Measurements from ENCODE around the gene NAA80.

Gene NAA80, protein sequence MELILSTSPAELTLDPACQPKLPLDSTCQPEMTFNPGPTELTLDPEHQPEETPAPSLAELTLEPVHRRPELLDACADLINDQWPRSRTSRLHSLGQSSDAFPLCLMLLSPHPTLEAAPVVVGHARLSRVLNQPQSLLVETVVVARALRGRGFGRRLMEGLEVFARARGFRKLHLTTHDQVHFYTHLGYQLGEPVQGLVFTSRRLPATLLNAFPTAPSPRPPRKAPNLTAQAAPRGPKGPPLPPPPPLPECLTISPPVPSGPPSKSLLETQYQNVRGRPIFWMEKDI

DNA sequence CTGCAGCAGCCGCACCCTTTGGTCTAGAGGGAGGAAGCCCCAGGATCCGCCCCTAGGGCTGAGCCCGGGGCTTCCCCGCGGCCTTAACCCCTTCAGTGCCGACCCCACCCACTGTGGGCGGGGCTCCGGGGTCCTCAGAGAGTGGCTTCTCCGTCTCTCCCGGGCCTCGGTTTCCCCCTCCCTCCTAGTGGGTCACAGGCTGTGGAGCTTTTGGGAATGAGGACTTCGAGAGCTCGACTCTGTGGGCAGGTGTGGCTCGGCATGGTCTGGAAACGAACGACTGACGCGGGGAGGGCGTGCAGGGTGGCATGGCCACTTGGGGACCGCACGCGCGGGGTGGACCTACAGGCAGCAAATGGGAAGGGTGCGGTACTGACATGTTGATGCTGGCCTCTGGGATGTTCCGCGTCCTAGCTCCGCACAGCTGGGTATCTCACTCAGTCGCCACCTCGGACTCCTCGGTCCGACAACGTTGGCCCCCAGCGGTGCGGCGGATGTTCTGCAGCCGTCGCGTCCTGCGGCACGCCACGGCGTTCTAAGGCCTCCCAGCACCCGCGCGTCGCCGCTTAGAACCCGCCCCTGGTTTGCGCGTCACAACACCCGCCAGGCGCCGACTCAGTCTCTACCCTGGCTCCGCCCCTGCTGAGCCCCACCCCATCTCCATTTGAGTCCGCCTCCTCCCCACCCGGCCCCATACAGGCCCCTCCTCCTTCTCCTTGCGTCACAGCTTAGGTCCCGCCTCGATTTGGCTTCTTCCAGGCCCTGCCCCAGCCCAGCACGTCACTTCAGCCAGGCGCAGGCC, at the start of gene NAA80, which contains the start of gene HYAL3:
Gene NAA80, minus strand, starts transcription at position 570 of the 802 bp plus-strand sequence. CDS start 1,942 bp downstream, outside the sequence.
Gene HYAL3, minus strand, starts transcription at position 570 of the 802 bp plus-strand sequence. CDS start 3,803 bp downstream, outside the sequence.
- peak; percentile 97 to 98 for DNase-seq (ENCODE audit: low read depth in 1 of 2, low spot score in 1 of 2)

DNA sequence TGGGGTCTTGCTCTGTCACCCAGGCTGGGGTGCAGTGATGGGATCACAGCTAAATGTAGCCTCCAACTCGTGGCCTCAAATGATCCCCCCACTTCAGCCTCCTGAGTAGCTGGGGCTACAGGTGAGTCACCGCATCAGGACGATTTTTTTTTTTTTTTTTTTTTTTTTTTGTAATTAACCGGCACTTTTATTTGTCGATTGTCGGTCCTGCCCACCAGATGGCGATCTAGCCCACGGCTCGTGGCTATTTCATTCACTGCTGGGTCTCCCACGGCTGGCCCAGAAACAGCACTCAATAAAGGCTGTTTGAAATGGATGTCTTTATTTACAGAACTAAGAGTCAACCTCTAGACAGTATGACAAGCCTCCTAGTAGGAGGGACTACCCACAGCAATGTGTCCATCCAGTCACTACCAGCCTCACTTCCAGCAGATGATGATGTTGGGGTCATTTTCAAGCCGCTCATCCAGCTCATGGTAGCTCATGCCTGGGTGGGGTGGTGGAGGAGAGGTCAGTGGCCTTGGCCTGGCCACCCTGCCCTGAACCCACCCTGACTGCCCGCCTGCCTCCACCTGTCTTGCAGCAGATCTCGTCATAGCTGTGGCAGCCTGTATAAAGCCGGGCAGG, 48.1 kb upstream of the NAA80 start:
- peak; percentile 60 to 67 for DNase-seq (ENCODE audit: low read depth in 1 of 2, low spot score in 1 of 2)

DNA sequence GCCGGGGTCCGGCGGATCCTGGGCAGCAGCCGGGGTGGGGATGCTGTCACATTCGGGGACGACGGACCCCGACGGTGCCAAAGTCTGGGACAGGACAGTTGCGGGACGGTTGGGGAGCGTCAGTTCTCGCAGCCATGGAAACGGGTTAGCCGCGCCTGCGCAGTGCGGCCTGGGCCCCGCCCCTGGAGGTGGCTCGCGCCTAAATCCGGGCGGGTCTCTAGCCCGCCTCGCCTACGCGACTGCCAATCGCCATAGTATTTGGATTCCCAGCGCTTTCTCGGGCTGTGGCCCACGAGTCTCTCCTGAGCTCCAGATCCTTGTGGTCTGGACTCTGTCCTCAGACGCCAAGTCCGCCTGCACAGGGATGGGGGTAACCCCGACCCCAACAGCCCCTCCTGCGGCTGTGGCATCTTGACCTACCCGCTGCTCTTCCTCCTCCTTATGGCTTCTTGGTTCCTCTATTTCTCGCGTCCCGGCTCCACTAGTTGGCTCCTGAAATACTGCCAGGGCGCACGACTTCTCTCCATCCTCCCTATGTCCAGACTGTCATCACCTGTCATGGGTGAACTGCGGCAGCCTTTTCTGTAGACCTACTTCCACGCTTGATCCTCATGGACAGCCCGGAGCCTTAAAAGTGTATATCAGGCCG, 46.5 kb upstream of the NAA80 start, which contains the start of gene ZMYND10:
Gene ZMYND10, minus strand, starts transcription at position 147 of the 649 bp plus-strand sequence. CDS start 153 bp downstream, outside the sequence.
- peak; percentile 49 to 67 for DNase-seq (ENCODE audit: low read depth in 1 of 2, low spot score in 1 of 2)

DNA sequence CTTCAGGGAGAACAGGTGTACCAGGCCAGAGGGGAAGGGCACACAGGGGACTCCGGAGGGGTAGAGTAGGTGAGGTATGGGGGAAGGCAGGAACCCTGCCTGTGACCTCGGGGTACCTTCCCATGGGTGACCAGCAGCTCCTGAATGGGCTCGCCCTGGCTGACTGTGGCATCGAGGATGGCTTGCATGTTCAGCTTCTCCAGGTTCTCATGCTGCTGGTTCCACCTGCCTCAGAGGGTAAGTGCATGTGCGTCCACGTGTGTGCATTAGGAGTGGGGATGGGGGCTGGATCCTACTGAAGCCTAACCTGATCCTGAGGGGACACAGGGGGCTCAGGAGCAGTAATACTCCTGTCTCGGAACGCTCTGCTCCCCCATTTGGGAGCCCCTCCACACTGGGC, 45.8 kb upstream of the NAA80 start:
- DNase-seq (ENCODE audit: low read depth in 1 of 2, low spot score in 1 of 2) = no peak

DNA sequence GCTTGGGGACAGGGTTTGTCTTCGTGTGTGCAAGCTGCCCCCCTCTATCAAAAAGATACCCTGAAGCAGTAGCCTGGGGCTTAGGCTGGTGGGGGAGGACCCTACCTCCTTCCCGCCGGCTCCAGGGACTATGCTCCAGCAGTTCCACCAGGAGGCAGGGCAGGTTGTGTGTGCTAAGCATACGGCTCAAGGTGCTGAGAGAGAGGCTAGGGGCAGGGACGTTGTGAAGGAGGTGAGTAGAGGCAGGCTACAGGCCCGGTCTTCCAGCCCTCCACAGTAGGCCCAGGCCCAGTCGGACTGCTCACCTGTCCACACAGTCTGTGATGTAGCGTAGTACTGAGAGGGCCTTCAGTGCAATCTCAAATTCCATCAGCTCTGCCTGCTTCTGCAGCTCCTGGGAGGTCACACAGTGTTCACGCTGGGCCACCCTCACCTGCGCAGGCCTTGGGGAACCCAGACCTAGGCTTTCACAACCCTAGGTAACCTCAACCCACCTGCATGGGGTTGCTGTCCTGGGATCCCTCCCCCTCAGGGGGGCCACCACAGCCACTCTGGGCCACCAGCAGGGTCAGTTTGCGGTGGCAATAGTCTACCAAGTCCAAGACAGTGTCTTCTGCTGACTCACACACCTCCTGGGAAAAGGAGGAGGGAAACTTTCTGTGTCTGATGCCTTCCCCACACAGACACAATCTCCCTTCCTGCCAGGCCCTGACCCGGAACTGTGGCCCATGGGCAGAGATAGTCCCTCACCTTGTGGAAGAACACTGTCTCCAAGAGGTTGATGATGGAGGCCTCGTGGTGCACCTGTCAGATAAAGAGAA, 43.8 kb upstream of the NAA80 start:
- no peak for DNase-seq (ENCODE audit: low read depth in 1 of 2, low spot score in 1 of 2)

DNA sequence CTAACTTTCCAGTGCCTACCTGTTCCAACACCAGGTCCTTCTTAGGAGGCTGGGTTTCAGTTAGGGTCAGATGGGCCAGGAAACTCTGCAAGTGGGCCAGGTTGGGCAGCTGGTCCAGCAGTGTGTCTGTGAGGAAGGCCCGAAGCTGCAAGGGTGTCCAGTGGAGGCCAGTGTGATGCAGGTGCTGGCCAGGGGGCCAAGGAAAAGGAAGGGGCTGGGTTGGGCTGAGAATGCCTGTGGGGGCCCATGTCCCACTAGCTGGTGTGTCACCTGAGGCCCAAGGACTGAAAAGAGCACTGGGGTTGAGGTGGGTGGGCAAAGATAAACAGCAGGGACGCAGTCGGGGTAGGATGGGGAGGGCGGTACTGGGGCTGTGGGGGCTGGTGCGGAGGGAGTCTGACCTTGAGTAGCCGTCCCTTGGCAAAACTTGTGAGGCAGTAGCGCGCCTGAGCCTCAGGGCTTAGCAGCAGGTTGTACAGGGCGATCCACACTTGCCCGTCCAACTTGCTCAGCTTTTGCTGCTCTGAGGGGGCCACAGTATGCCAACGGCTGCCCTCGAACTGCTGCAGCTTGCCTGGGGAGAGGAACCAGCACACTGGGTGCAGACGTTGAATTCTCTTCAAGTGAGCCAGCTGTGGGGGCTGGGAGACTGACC, 42.9 kb upstream of the NAA80 start:
- no peak for DNase-seq (ENCODE audit: low read depth in 1 of 2, low spot score in 1 of 2)

DNA sequence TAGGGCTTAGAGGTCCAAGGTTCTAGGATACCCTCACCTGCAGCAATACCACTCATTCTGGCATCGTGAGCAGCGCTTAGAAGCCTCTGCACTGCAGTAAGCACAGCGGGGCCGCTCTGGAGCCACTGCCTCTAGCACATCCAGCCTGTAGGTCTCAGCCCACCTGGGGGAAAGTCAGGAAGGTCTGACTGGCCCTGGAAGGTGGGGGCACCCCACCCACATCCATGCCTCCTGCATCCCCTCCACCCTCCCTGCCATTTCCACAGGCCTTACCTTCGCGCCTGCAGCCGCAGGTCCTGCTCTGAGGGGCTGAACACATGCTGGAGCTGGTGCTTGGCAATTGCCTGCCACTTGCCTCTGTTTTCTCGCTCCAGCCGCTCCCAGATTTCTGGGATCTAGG, 42.3 kb upstream of the NAA80 start:
- no peak for DNase-seq (ENCODE audit: low read depth in 1 of 2, low spot score in 1 of 2)

DNA sequence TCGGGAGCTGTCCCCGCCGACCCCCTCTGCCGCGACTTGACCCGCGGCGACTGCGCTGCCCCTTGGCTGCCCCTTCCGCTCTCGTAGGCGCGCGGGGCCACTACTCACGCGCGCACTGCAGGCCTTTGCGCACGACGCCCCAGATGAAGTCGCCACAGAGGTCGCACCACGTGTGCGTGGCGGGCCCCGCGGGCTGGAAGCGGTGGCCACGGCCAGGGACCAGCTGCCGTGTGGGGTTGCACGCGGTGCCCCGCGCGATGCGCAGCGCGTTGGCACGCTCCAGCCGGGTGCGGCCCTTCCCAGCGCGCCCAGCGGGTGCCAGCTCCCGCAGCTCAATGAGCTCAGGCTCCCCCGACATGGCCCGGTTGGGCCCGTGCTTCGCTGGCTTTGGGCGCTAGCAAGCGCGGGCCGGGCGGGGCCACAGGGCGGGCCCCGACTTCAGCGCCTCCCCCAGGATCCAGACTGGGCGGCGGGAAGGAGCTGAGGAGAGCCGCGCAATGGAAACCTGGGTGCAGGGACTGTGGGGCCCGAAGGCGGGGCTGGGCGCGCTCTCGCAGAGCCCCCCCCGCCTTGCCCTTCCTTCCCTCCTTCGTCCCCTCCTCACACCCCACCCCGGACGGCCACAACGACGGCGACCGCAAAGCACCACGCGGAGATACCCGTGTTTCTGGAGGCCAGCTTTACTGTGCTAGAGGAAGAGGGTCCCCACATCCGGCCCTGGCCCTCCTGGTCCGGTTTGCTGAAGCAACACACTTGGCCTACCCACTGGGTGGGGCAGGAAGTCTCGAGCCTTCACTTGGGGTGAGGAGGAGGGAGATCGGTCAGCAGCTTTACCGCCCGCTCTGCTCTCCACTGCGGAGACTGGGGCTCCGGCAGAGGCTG, 41.5 kb upstream of the NAA80 start, which contains the start of gene RASSF1:
Gene RASSF1, minus strand, starts transcription at position 389 of the 882 bp plus-strand sequence. Its CDS starts 31 bp downstream, at position 358.
- peak in 1 of 2 donors; percentile 47 for DNase-seq (ENCODE audit: low read depth in 1 of 2, low spot score in 1 of 2)

DNA sequence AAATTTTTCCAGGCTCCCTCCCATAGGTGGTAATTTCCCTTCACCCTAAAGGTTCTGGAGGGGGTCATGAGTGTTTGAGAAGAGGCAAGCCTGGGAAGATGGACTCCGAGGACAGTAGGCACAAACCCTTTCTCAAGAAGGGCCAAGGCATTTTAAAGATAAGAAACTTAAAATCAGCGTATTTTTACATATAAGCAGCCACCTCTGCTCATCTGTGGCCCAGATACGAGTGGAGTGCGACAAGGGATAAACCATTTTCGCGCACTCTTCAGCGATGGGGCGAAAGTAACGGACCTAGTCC, 40.9 kb upstream of the NAA80 start:
- no peak for DNase-seq (ENCODE audit: low read depth in 1 of 2, low spot score in 1 of 2)

DNA sequence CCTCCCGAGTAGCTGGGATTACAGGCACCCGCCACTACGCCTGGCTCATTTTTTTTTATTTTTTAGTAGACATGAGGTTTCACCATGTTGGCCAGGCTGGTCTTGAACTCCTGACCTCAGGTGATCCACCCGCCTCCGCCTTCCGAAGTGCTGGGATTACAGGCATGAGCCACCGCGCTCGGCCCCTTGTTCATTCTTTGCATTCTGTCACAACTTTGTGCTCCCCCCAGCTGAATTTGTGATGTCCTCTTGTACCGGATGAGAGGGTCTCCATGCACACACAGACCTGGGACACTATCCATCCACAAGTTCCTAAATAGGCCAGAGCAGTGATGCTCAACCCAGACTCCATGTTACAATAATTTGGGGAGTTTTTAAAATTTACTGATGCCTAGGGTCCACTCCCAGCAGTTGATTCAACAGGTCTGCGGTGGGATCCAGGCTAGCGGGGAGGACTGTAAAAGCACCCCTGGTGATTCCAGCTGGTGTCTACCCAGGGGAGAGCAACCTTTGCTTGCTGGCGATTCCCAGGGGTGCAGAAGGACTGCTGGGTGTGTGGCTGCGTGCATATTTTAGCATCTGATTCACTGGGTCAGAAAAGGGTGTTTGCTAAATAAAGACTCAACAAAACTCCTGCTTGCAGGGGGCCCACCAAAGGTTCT, 40.4 kb upstream of the NAA80 start:
- DNase-seq (ENCODE audit: low read depth in 1 of 2, low spot score in 1 of 2) = no peak

DNA sequence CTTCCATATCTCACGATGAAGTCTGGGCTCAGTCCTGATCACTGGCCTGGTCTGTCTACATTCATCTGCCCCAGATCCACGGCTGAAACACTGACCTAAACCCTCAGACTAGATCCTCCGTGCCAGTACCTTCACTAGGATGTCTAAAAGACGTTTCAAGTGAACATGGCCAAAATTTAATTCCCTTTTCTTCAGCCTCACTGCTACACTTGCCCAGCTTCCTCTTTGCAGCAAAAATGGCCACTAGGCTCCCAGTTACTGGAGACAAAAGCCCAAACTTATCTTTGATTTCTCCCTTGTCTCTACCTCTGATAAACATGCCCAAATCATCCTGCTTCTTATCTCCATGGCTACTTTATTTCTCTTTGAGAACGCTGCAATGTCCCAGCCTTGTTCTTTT, 39.8 kb upstream of the NAA80 start:
- no peak for DNase-seq (ENCODE audit: low read depth in 1 of 2, low spot score in 1 of 2)

DNA sequence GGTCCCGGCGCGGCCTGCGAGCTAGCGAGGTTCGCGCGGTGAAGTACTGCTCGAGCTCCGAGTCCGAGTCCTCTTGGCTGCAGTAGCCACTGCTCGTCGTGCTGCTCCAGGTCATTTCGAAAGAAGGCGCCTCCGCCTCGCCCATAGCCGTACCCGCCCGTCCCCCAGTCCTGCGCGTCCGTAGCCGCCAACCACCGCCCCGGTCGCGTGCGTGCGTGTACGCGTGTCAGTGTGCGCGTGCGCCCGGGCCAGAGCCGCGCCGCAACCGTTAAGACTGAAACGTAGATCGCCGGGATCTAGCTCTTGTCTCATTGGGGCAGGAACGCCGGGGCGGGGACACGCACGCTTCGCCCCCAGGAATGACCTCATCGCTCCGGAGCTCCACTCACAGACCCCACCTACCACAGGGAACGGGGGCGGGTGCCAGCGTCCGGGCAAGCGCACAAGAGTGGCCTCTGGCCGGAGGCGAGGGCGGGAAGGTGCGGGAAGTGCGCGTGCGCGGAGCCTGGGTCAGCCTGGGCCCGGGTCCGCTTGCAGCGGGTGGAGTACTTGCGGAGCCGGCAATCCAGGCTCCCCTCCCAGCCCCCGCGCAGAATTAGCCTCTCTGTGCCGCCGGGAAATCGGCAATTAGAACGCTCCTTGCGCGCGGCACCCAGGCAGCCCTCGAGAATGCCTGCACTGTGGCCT, 38.1 kb upstream of the NAA80 start:
- peak; percentile 82 to 91 for DNase-seq (ENCODE audit: low read depth in 1 of 2, low spot score in 1 of 2)

DNA sequence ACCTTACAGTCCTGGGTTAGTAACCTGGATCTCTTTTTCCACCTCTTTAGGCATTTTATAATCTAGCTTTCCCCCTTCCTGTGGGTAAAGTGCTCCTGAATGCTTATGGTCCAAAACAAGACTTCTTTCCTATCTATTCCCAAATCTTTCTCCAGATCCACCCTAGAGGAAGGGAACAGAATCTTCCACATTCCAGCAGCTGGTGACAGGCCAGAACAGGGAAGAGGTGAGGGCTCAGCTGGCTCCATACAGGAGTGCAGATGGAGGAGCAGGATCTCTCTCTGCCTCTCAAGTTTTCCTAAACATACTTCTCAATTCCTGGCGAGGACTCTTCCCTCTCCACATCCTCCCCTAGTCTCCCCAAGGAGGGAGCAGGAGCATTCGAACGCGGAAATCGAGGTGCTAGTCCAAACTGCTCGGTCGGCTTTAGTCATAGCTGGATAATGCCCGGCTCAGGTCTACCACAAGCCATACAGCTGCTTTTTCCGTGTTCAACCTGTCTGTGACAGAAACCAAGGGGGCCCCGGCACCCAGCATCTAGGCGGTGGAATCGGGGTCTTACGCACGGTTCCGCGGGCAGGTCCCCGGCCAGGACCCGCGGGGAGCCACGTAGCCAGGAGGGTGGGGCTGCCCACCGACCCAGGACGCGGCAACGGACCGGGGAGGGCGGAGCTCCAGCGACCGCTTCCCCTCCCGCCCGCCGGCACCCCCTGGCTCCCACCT, 37.4 kb upstream of the NAA80 start:
- DNase-seq (ENCODE audit: low read depth in 1 of 2, low spot score in 1 of 2) = no peak

DNA sequence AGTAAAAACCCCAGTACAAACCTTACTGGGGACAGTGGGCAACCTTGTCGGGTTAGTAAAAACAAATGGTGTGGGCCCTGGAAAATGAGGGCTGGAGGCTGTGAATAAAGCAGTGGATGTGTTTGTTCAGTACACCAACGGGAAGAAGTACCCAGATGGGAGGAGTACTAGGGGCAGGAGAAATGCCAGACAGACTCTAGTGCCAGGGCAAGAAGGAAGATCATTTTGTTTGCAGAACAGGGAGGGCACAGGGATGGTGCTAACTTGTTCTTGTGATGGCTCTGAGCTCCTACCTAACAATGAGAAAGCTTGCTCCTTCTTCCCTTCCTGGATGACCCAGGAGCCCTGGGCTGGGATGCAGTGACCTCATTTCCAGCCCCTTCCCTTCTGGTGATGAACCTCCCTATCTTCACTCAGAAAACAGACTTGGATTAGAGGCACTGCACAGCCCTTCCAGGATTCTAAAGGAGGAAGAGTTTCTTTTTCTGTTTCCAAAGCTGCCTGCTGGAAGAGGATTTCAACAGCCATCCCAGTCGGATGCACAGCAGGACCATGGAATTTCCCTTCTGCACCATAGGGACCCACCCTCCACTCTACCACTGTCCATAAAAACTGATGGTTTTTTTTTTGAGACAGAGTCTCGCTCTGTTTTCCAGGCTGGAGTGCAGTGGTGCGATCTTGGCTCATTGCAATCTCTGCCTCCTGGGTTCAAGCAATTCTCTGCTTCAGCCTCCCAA, 35.3 kb upstream of the NAA80 start:
- no peak for DNase-seq (ENCODE audit: low read depth in 1 of 2, low spot score in 1 of 2)

DNA sequence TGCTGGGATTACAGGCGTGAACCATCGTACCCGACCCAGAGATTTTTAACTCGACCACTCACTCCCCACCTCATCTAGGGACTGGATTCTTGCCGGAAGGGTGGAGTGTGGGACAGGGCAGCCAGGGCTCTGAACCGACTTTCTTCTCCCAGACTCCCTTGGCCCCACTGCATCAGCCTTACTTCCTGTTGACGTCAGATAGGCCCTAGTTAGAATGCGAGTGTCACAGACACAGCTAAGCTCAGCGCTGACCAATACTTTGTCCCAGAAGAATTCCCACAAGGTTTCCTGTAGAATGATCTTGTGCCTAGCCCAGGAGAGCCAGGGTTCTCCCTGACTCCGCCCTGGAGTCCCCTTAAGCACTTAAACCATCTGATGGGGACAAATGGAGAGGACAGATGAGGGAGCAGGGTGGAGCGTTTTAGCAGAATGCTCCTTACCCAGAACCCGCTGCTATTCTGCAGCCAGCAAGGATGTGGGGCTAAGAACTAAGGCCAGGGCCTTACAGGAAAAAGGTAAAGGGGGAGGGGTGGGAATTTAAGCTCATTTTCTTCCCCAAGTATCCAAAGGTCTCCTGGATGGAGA, 34.6 kb upstream of the NAA80 start:
- DNase-seq (ENCODE audit: low read depth in 1 of 2, low spot score in 1 of 2) = no peak

DNA sequence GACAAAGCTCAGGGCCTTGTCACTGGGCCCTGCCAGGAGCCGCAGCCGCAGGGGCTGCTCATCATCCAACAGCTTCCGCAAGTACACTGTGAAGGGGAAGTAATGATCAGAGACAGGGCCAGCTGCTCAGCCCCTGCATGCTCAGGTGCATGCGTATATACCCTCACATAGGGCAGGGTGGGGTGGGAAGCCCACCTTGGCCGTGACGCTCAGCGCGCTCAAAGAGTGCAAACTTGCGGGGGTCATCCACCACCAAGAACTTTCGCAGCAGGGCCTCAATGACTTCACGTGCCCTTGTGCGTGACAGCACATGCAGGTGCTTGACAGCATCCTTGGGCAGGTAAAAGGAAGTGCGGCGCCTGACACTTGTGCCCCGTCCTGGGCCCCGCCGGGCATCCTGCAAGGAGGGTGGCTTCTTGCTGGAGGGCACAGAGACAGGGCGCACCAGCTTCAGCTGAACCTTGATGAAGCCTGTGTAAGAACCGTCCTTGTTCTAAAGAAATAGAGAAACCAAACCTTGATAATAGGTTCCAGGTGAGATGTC, 32.2 kb upstream of the NAA80 start:
- no peak for DNase-seq (ENCODE audit: low read depth in 1 of 2, low spot score in 1 of 2)

Data from activated T-helper 1 cell treated with anti-CD3 and anti-CD28 coated beads, Interleukin-2, amount 50 U/mL, for 16 hours (primary cell).